ENCODE measurements around the gene DHCR24.

DHCR24 gene

GRCh38 chr1:54846716-54847284 lies 40.2 kb downstream of the DHCR24 start:
- POLR2A ChIA-PET, result no interaction called here
- Histone ChIP-seq H3K36me3 (ENCODE audit: control insufficient read depth in 2 of 2, insufficient read depth in 1 of 2, low read length in 2 of 2) (peaks cover 4 to 40% of the 10 kb centered on the region in 2 experiments; a peak in 1 of 3 replicates), H3K4me1 (ENCODE audit: control insufficient read depth, insufficient read depth, low read length) (no peaks in the 10 kb centered on the region), H3K4me3 (ENCODE audit: low read depth, low read length) (no peak overlapping the region), H3K9me3 (ENCODE audit: control insufficient read depth, insufficient read depth, low read depth, low read length) (no peaks in the 10 kb centered on the region), H3K27ac (ENCODE audit: extremely low read depth, low read depth, low read length) (no peak overlapping the region)
- CTCF ChIA-PET, result interaction anchor here (1.4 to 1.5 kb wide), 2 partner anchors 9 to 104 kb away, joined by 3 read pairs; no protein-coding TSS in a partner anchor
- TF ChIP-seq ZNF37A (tag by site-specific recombination; IDR thresholded peaks at IDR 0.05) (no peak), MEIS1 (CRISPR knock-in tag; IDR thresholded peaks at IDR 0.05; ENCODE audit: borderline replicate concordance) (no peak), ZNF16 (tag by site-specific recombination; IDR thresholded peaks at IDR 0.05; ENCODE audit: low read depth) (no peak), OSR2 (tag by site-specific recombination; IDR thresholded peaks at IDR 0.05) (no peak), MZF1 (tag by site-specific recombination; IDR thresholded peaks at IDR 0.05; ENCODE audit: borderline replicate concordance) (no peak), ATF2 (tag by site-specific recombination; IDR thresholded peaks at IDR 0.05; ENCODE audit: low read depth) (no peak), ZNF121 (tag by site-specific recombination; IDR thresholded peaks at IDR 0.05) (no peak), AEBP2 (tag by site-specific recombination; IDR thresholded peaks at IDR 0.05; ENCODE audit: borderline replicate concordance) (no peak), OVOL3 (tag by site-specific recombination; IDR thresholded peaks at IDR 0.05) (no peak), ZNF223 (tag by site-specific recombination; IDR thresholded peaks at IDR 0.05) (no peak), YY1 (tag by site-specific recombination; IDR thresholded peaks at IDR 0.05) (no peak)
- TF ChIP-seq, protein P1, sequence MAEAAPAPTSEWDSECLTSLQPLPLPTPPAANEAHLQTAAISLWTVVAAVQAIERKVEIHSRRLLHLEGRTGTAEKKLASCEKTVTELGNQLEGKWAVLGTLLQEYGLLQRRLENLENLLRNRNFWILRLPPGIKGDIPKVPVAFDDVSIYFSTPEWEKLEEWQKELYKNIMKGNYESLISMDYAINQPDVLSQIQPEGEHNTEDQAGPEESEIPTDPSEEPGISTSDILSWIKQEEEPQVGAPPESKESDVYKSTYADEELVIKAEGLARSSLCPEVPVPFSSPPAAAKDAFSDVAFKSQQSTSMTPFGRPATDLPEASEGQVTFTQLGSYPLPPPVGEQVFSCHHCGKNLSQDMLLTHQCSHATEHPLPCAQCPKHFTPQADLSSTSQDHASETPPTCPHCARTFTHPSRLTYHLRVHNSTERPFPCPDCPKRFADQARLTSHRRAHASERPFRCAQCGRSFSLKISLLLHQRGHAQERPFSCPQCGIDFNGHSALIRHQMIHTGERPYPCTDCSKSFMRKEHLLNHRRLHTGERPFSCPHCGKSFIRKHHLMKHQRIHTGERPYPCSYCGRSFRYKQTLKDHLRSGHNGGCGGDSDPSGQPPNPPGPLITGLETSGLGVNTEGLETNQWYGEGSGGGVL (tag by site-specific recombination; IDR thresholded peaks at IDR 0.05), result no peak
- TF ChIP-seq, protein P2, sequence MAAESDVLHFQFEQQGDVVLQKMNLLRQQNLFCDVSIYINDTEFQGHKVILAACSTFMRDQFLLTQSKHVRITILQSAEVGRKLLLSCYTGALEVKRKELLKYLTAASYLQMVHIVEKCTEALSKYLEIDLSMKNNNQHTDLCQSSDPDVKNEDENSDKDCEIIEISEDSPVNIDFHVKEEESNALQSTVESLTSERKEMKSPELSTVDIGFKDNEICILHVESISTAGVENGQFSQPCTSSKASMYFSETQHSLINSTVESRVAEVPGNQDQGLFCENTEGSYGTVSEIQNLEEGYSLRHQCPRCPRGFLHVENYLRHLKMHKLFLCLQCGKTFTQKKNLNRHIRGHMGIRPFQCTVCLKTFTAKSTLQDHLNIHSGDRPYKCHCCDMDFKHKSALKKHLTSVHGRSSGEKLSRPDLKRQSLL (tag by site-specific recombination; IDR thresholded peaks at IDR 0.05), result no peak

GRCh38 chr1:54846301-54846700 lies 40.7 kb downstream of the DHCR24 start:
- no peak overlapping the region for H3K27ac ChIP-seq (ENCODE audit: extremely low read depth, low read depth, low read length)
- ChIA-PET CTCF (no interaction called here), POLR2A (no interaction called here)
- H3K4me1 ChIP-seq (ENCODE audit: control insufficient read depth, insufficient read depth, low read length), result no peaks in the 10 kb centered on the region
- no peak overlapping the region for H3K4me3 ChIP-seq (ENCODE audit: low read depth, low read length)
- H3K36me3 ChIP-seq (ENCODE audit: control insufficient read depth in 2 of 2, insufficient read depth in 1 of 2, low read length in 2 of 2), result peaks cover 4 to 35% of the 10 kb centered on the region in 2 experiments; a peak in 1 of 3 replicates
- no peaks in the 10 kb centered on the region for H3K9me3 ChIP-seq (ENCODE audit: control insufficient read depth, insufficient read depth, low read depth, low read length)
- TF ChIP-seq OVOL3 (tag by site-specific recombination; IDR thresholded peaks at IDR 0.05) (no peak), ZNF354C (tag by site-specific recombination; IDR thresholded peaks at IDR 0.05; ENCODE audit: borderline replicate concordance, low read depth) (no peak), ZNF280C (tag by site-specific recombination; IDR thresholded peaks at IDR 0.05) (no peak), GLIS1 (tag by site-specific recombination; IDR thresholded peaks at IDR 0.05) (no peak), ZNF19 (tag by site-specific recombination; IDR thresholded peaks at IDR 0.05; ENCODE audit: low read depth) (no peak), MEIS1 (CRISPR knock-in tag; IDR thresholded peaks at IDR 0.05; ENCODE audit: borderline replicate concordance) (no peak), REST (tag by site-specific recombination; IDR thresholded peaks at IDR 0.05) (no peak), ZNF626 (tag by site-specific recombination; IDR thresholded peaks at IDR 0.05) (no peak), ZFHX2 (tag by site-specific recombination; conservative IDR thresholded peaks at IDR 0.05) (no peak), ZNF623 (tag by site-specific recombination; IDR thresholded peaks at IDR 0.05) (no peak), ZBTB1 (tag by site-specific recombination; IDR thresholded peaks at IDR 0.05) (no peak)
- TF ChIP-seq, protein P3, sequence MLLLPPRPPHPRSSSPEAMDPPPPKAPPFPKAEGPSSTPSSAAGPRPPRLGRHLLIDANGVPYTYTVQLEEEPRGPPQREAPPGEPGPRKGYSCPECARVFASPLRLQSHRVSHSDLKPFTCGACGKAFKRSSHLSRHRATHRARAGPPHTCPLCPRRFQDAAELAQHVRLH (tag by site-specific recombination; IDR thresholded peaks at IDR 0.05), result no peak

All from HEK293 (cell line).